Measurements from ENCODE around the gene ACAN. TPM values are rescaled to one million over a fixed set of nuclear protein-coding genes. Genes with fewer than 3 reads are reported as not detected.

ACAN gene
- polyA plus RNA-seq, 1 of the 3 experiments (the other 2 are of a cell fraction): not detected

DNA sequence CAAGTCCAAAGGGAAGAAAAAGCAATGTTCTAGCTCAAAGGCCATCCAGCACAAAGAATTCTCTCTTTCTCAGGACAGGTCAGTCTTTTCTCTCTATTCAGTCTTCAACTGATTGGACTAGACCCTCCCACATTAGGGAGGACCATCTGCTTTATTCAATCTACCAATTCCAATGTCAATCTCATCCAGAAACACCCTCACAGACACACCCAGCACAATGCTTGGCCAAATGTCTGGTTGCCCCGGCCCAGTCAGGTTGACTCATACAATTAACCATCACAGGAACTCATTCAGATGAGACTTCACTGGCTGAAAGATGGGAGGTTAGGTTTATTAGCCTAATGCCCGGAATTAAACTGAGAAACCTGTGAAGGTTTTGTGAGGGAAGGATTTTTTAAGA is 32.4 kb downstream of the ACAN start:
- no peaks in the 10 kb centered on the region for H3K79me2 ChIP-seq (ENCODE audit: insufficient read depth)
- WGBS (ENCODE audit: low lambda C conversion rate): 21% methylated on average over 2 of the region's 2 CpGs
- no peak overlapping the region for H3K4me2 ChIP-seq
- no peak overlapping the region for H3K4me3 ChIP-seq (ENCODE audit: low read depth in 2 of 2, low read length in 1 of 2)
- H3K36me3 ChIP-seq (replicated peaks in 1 of 2; ENCODE audit: control insufficient read depth in 1 of 2, insufficient read depth in 2 of 2, low read length in 1 of 2): no peaks in the 10 kb centered on the region
- no peaks in the 10 kb centered on the region for H3K27me3 ChIP-seq (ENCODE audit: insufficient read depth)
- no peak overlapping the region for H2AFZ ChIP-seq (ENCODE audit: low read depth)
- H3K9me3 ChIP-seq: no peaks in the 10 kb centered on the region
- TF ChIP-seq MXI1 (IDR thresholded peaks at IDR 0.05; ENCODE audit: low read depth, low read length) (no peak), EZH2phosphoT487 (IDR thresholded peaks at IDR 0.05; ENCODE audit: borderline replicate concordance, low read depth) (no peak), SIN3A (IDR thresholded peaks at IDR 0.05; ENCODE audit: borderline replicate concordance, low read depth, low read length) (no peak), MEF2A (IDR thresholded peaks at IDR 0.05; ENCODE audit: borderline replicate concordance, low read depth) (no peak), JUND (IDR thresholded peaks at IDR 0.05) (no peak), RAD21 (IDR thresholded peaks at IDR 0.05; ENCODE audit: low read length) (no peak), YY1 (IDR thresholded peaks at IDR 0.05; ENCODE audit: low read depth) (no peak)
- no peak overlapping the region for H3K27ac ChIP-seq (ENCODE audit: low read depth in 2 of 2, low read length in 1 of 2)
- DNase-seq: no peak
- POLR2A ChIA-PET: no interaction called here
- CTCF ChIA-PET: interaction anchor here (1.0 to 5.8 kb wide), 3 partner anchors 14 to 179 kb away, joined by 4 to 50 read pairs (median 4); no protein-coding TSS in a partner anchor
- no peaks in the 10 kb centered on the region for H4K20me1 ChIP-seq (ENCODE audit: insufficient read depth)
- H3F3A ChIP-seq (replicated peaks; ENCODE audit: insufficient read depth): no peaks in the 10 kb centered on the region
- no peak overlapping the region for H3K9ac ChIP-seq
- H3K4me1 ChIP-seq (ENCODE audit: control insufficient read depth in 1 of 2, insufficient read depth in 2 of 2, low read depth in 1 of 2, low read length in 1 of 2): no peaks in the 10 kb centered on the region
- H3K9me2 ChIP-seq: no peaks in the 10 kb centered on the region

DNA sequence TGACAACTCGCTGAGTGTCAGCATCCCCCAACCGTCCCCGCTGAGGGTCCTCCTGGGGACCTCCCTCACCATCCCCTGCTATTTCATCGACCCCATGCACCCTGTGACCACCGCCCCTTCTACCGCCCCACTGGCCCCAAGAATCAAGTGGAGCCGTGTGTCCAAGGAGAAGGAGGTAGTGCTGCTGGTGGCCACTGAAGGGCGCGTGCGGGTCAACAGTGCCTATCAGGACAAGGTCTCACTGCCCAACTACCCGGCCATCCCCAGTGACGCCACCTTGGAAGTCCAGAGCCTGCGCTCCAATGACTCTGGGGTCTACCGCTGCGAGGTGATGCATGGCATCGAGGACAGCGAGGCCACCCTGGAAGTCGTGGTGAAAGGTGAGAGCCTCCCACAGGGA is 35.4 kb downstream of the ACAN start:
- no peaks in the 10 kb centered on the region for H3K9me2 ChIP-seq
- no peaks in the 10 kb centered on the region for H4K20me1 ChIP-seq (ENCODE audit: insufficient read depth)
- no peaks in the 10 kb centered on the region for H3K36me3 ChIP-seq (replicated peaks in 1 of 2; ENCODE audit: control insufficient read depth in 1 of 2, insufficient read depth in 2 of 2, low read length in 1 of 2)
- 73% methylated on average over 14 of the region's 18 CpGs for WGBS (ENCODE audit: low lambda C conversion rate)
- no peaks in the 10 kb centered on the region for H3K9me3 ChIP-seq
- CTCF ChIA-PET: interaction anchor here (3.0 kb wide), 1 partner anchor 181 kb away, joined by 12 read pairs; no protein-coding TSS in a partner anchor
- DNase-seq: no peak
- H3K27me3 ChIP-seq (ENCODE audit: insufficient read depth): no peaks in the 10 kb centered on the region; the same call in 1 of the 2 replicates
- no peak overlapping the region for H3K9ac ChIP-seq
- no peak overlapping the region for H3K4me2 ChIP-seq
- no peaks in the 10 kb centered on the region for H3K79me2 ChIP-seq (ENCODE audit: insufficient read depth)
- POLR2A ChIA-PET: no interaction called here
- no peak for TF ChIP-seq EZH2phosphoT487 (IDR thresholded peaks at IDR 0.05; ENCODE audit: borderline replicate concordance, low read depth)
- TF ChIP-seq, protein P1, sequence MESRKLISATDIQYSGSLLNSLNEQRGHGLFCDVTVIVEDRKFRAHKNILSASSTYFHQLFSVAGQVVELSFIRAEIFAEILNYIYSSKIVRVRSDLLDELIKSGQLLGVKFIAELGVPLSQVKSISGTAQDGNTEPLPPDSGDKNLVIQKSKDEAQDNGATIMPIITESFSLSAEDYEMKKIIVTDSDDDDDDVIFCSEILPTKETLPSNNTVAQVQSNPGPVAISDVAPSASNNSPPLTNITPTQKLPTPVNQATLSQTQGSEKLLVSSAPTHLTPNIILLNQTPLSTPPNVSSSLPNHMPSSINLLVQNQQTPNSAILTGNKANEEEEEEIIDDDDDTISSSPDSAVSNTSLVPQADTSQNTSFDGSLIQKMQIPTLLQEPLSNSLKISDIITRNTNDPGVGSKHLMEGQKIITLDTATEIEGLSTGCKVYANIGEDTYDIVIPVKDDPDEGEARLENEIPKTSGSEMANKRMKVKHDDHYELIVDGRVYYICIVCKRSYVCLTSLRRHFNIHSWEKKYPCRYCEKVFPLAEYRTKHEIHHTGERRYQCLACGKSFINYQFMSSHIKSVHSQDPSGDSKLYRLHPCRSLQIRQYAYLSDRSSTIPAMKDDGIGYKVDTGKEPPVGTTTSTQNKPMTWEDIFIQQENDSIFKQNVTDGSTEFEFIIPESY (IDR thresholded peaks at IDR 0.05; ENCODE audit: borderline replicate concordance, low read depth): no peak
- no peak overlapping the region for H3K27ac ChIP-seq (ENCODE audit: low read depth in 2 of 2, low read length in 1 of 2)
- no peak overlapping the region for H2AFZ ChIP-seq (ENCODE audit: low read depth)
- no peaks in the 10 kb centered on the region for H3K4me1 ChIP-seq (ENCODE audit: control insufficient read depth in 1 of 2, insufficient read depth in 2 of 2, low read depth in 1 of 2, low read length in 1 of 2)
- H3F3A ChIP-seq (replicated peaks; ENCODE audit: insufficient read depth): no peaks in the 10 kb centered on the region
- H3K4me3 ChIP-seq (ENCODE audit: low read depth in 2 of 2, low read length in 1 of 2): no peak overlapping the region

DNA sequence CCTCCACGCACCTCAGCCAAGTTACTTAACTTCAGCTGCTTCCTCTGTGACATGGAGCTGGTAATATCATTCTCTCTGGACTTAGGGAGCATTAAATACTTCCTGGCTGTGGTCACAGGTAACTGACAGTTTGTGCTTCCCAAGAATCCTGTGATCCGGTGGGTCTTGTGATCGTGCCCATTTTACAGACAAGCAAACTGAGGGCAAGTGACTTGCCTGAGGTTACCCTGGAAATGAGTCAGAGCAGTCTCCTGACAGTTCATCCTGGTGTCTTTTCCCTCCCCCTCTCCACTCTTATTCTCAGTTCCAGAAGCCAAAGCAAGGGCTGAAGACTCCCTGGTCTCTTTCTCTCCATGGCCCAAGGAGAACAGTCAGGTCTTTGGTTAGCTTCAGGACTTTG is 35.9 kb downstream of the ACAN start:
- no peak overlapping the region for H3K4me2 ChIP-seq
- no peaks in the 10 kb centered on the region for H3K36me3 ChIP-seq (replicated peaks in 1 of 2; ENCODE audit: control insufficient read depth in 1 of 2, insufficient read depth in 2 of 2, low read length in 1 of 2)
- no peak overlapping the region for H2AFZ ChIP-seq (ENCODE audit: low read depth)
- POLR2A ChIA-PET: no interaction called here
- H3K4me3 ChIP-seq (ENCODE audit: low read depth in 2 of 2, low read length in 1 of 2): no peak overlapping the region
- TF ChIP-seq SIN3A (IDR thresholded peaks at IDR 0.05; ENCODE audit: borderline replicate concordance, low read depth, low read length): no peak
- TF ChIP-seq FOXM1 (IDR thresholded peaks at IDR 0.05; ENCODE audit: low read depth): no peak
- no peak for TF ChIP-seq EZH2phosphoT487 (IDR thresholded peaks at IDR 0.05; ENCODE audit: borderline replicate concordance, low read depth)
- TF ChIP-seq, protein P2, sequence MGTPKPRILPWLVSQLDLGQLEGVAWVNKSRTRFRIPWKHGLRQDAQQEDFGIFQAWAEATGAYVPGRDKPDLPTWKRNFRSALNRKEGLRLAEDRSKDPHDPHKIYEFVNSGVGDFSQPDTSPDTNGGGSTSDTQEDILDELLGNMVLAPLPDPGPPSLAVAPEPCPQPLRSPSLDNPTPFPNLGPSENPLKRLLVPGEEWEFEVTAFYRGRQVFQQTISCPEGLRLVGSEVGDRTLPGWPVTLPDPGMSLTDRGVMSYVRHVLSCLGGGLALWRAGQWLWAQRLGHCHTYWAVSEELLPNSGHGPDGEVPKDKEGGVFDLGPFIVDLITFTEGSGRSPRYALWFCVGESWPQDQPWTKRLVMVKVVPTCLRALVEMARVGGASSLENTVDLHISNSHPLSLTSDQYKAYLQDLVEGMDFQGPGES (IDR thresholded peaks at IDR 0.05; ENCODE audit: low read depth, low read length): no peak
- no peak for TF ChIP-seq EP300 (IDR thresholded peaks at IDR 0.05; ENCODE audit: borderline replicate concordance in 1 of 2, low read depth in 1 of 2, low read length in 1 of 2)
- no peak for TF ChIP-seq POLR2AphosphoS5 (IDR thresholded peaks at IDR 0.05; ENCODE audit: low read depth, low read length)
- no peaks in the 10 kb centered on the region for H3K9me2 ChIP-seq
- no peaks in the 10 kb centered on the region; the same call in 1 of the 2 replicates for H3K27me3 ChIP-seq (ENCODE audit: insufficient read depth)
- no peaks in the 10 kb centered on the region for H4K20me1 ChIP-seq (ENCODE audit: insufficient read depth)
- no peak for DNase-seq
- no peaks in the 10 kb centered on the region for H3K9me3 ChIP-seq
- H3K9ac ChIP-seq: no peak overlapping the region
- no peaks in the 10 kb centered on the region for H3F3A ChIP-seq (replicated peaks; ENCODE audit: insufficient read depth)
- no peaks in the 10 kb centered on the region for H3K4me1 ChIP-seq (ENCODE audit: control insufficient read depth in 1 of 2, insufficient read depth in 2 of 2, low read depth in 1 of 2, low read length in 1 of 2)
- 54% methylated on average over 2 of the region's 3 CpGs for WGBS (ENCODE audit: low lambda C conversion rate)
- CTCF ChIA-PET: interaction anchor here (3.0 kb wide), 1 partner anchor 181 kb away, joined by 12 read pairs; no protein-coding TSS in a partner anchor
- H3K27ac ChIP-seq (ENCODE audit: low read depth in 2 of 2, low read length in 1 of 2): no peak overlapping the region
- no peaks in the 10 kb centered on the region for H3K79me2 ChIP-seq (ENCODE audit: insufficient read depth)

Data from SK-N-SH (cell line).